Muscle of arm (tissue), 14 donors: ENCODE results near the gene USP17L22. TPM values are rescaled to one million over a fixed set of nuclear protein-coding genes. Genes with fewer than 3 reads are reported as not detected.
"Not testable (repeated sequence)": the region's sequence is repeated elsewhere in the genome, so short reads cannot be mapped to it uniquely, and the experiment has no call there.

Experiments
- DNase-seq: peaks from one replicate; pipeline ENCODE4 v3.0.0-alpha.2; 2013
- long read RNA-seq, 11 donors: transcript quantifications; one replicate each; lab custom pipeline, GENCODE V29; 2026
- polyA plus RNA-seq, 12 donors: library from polyadenylated mRNA; unstranded; fragments of 120-200 nt; gene quantifications; one replicate each; pipeline ENCODE4 v1.2.1, GENCODE V29; 2013; ENCODE audit not compliant: insufficient read length in 12 of 12

Gene USP17L22
- polyA plus RNA-seq: not detected
- long read RNA-seq, donor 1: 0 reads
- long read RNA-seq, donor 2: 0 reads
- long read RNA-seq, donor 3: 0 reads
- long read RNA-seq, donor 4: 0 reads
- long read RNA-seq, donor 5: 0 reads
- long read RNA-seq, donor 6: 0 reads
- long read RNA-seq, donor 7: 0 reads
- long read RNA-seq, donor 8: 0 reads
- long read RNA-seq, donor 9: 0 reads
- long read RNA-seq, donor 10: 0 reads
- long read RNA-seq, donor 11: 0 reads

GRCh38 chr4:9267319-9267718 lies at the start of gene USP17L22:
Gene USP17L22, plus strand, starts transcription at chr4:9267619. Its CDS starts 0 bp downstream, at chr4:9267619.
- DNase-seq: not testable (repeated sequence)

GRCh38 chr4:9219852-9220251 lies 47.6 kb upstream of the USP17L22 start, which contains the start of gene USP17L12:
Gene USP17L12, plus strand, starts transcription at chr4:9220152. Its CDS starts 0 bp downstream, at chr4:9220152.
- not testable (repeated sequence) for DNase-seq

- not testable (repeated sequence) for DNase-seq
Observed at GRCh38 chr4:9224596-9224995, 42.8 kb upstream of the USP17L22 start, which contains the start of gene USP17L13. Gene USP17L13, plus strand, starts transcription at chr4:9224896. Its CDS starts 0 bp downstream, at chr4:9224896.

- DNase-seq: not testable (repeated sequence)
Observed at GRCh38 chr4:9230249-9230648, 37.2 kb upstream of the USP17L22 start.

GRCh38 chr4:9234085-9234484 lies 33.3 kb upstream of the USP17L22 start, which contains the start of gene USP17L15:
Gene USP17L15, plus strand, starts transcription at chr4:9234385. Its CDS starts 0 bp downstream, at chr4:9234385.
- DNase-seq: not testable (repeated sequence)

- DNase-seq: not testable (repeated sequence)
Observed at GRCh38 chr4:9238461-9238860, 29.0 kb upstream of the USP17L22 start.

GRCh38 chr4:9243579-9243978 lies 23.8 kb upstream of the USP17L22 start, which contains the start of gene USP17L17:
Gene USP17L17, plus strand, starts transcription at chr4:9243879. Its CDS starts 0 bp downstream, at chr4:9243879.
- not testable (repeated sequence) for DNase-seq

GRCh38 chr4:9247953-9248680 lies 19.3 kb upstream of the USP17L22 start, which contains the start of gene USP17L18:
Gene USP17L18, plus strand, starts transcription at chr4:9248630. Its CDS starts 0 bp downstream, at chr4:9248630.
- not testable (repeated sequence) for DNase-seq

- not testable (repeated sequence) for DNase-seq
Observed at GRCh38 chr4:9253078-9253477, 14.3 kb upstream of the USP17L22 start, which contains the start of gene USP17L19. Gene USP17L19, plus strand, starts transcription at chr4:9253378. Its CDS starts 0 bp downstream, at chr4:9253378.

GRCh38 chr4:9257824-9258223 lies 9.6 kb upstream of the USP17L22 start, which contains the start of gene USP17L20:
Gene USP17L20, plus strand, starts transcription at chr4:9258124. Its CDS starts 0 bp downstream, at chr4:9258124.
- DNase-seq: not testable (repeated sequence)

- not testable (repeated sequence) for DNase-seq
Observed at GRCh38 chr4:9262572-9262971, 4.8 kb upstream of the USP17L22 start, which contains the start of gene USP17L21. Gene USP17L21, plus strand, starts transcription at chr4:9262872. Its CDS starts 0 bp downstream, at chr4:9262872.

GRCh38 chr4:9271719-9272118 lies 4.3 kb downstream of the USP17L22 start:
- not testable (repeated sequence) for DNase-seq

Other genes starting within 250 kb of the USP17L22 start
- under 1 TPM in 4 of 12 donors, not detected in 8; 0.07 to 0.11 (median 0.08) TPM for gene FAM90A26, start 97.2 kb upstream of the USP17L22 start, polyA plus RNA-seq
- gene USP17L10, start 57.0 kb upstream of the USP17L22 start, polyA plus RNA-seq: not detected
- gene USP17L11, start 52.2 kb upstream of the USP17L22 start, polyA plus RNA-seq: not detected
- not detected for gene USP17L12, start 47.5 kb upstream of the USP17L22 start, polyA plus RNA-seq
- not detected for gene USP17L13, start 42.7 kb upstream of the USP17L22 start, polyA plus RNA-seq
- gene USP17L15, start 33.2 kb upstream of the USP17L22 start, polyA plus RNA-seq: not detected
- gene USP17L17, start 23.7 kb upstream of the USP17L22 start, polyA plus RNA-seq: not detected
- not detected for gene USP17L18, start 19.0 kb upstream of the USP17L22 start, polyA plus RNA-seq
- not detected for gene USP17L19, start 14.2 kb upstream of the USP17L22 start, polyA plus RNA-seq
- gene USP17L20, start 9.5 kb upstream of the USP17L22 start, polyA plus RNA-seq: not detected
- not detected for gene USP17L21, start 4.7 kb upstream of the USP17L22 start, polyA plus RNA-seq
- gene USP17L24, start 57.5 kb downstream of the USP17L22 start, polyA plus RNA-seq: not detected
- not detected for gene USP17L25, start 62.3 kb downstream of the USP17L22 start, polyA plus RNA-seq
- not detected for gene USP17L26, start 67.0 kb downstream of the USP17L22 start, polyA plus RNA-seq
- not detected for gene USP17L5, start 71.8 kb downstream of the USP17L22 start, polyA plus RNA-seq
- gene USP17L27, start 76.5 kb downstream of the USP17L22 start, polyA plus RNA-seq: not detected
- not detected for gene USP17L28, start 81.3 kb downstream of the USP17L22 start, polyA plus RNA-seq
- gene USP17L29, start 86.0 kb downstream of the USP17L22 start, polyA plus RNA-seq: not detected
- not detected for gene USP17L30, start 95.5 kb downstream of the USP17L22 start, polyA plus RNA-seq
- not detected for gene DEFB131A, start 176.8 kb downstream of the USP17L22 start, polyA plus RNA-seq